Measurements from ENCODE around the gene SLC12A8. TPM values are rescaled to one million over a fixed set of nuclear protein-coding genes. Genes with fewer than 3 reads are reported as not detected.

The SLC12A8 gene
- total and polyA plus RNA-seq, 2 of the 13 experiments (the other 11 are each of a cell fraction or from before 2014, with no cell fraction given), result 0.44 to 0.71 TPM

DNA sequence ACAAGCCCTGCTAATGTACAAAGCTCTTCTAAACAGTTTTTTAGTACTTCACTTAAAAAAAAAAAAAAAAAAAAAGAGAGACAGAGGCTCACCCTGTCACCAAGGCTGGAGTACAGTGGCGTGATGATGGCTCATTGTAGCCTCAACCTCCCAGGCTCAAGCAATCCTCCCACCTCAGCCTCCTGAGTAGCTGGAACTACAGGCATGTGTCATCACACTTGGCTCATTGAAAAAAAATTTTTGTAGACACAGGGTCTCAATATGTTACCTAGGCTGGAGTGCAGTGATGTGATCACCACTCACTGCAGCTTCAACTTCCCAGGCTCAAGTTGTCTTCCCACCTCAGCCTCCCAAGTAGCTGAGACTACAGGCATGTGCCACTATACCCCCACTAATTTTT, 109.1 kb downstream of the SLC12A8 start:
- ATAC-seq (no peak), FAIRE-seq (no peak), DNase-seq (ENCODE audit: low spot score) (no peak)
- Histone ChIP-seq H3K9me3 (ENCODE audit: low read length) (no peaks in the 10 kb centered on the region), H3K9ac (ENCODE audit: insufficient read depth, low read depth, low read length) (no peak overlapping the region), H3K4me2 (ENCODE audit: low read depth, low read length) (no peak overlapping the region), H2AFZ (ENCODE audit: low read length) (no peak overlapping the region), H4K20me1 (ENCODE audit: insufficient read depth, low read length) (no peaks in the 10 kb centered on the region), H3K27ac (ENCODE audit: extremely low read length, insufficient read depth, low read length) (no peak overlapping the region), H3K36me3 (replicated peaks in 1 of 2; ENCODE audit: control insufficient read depth in 1 of 2, insufficient read depth in 2 of 2, low read length in 2 of 2) (no peaks in the 10 kb centered on the region), H3K79me2 (ENCODE audit: insufficient read depth, low read length) (no peaks in the 10 kb centered on the region), H3K4me1 (ENCODE audit: insufficient read depth, low read length) (no peaks in the 10 kb centered on the region), H3K27me3 (ENCODE audit: control insufficient read depth in 1 of 2, insufficient read depth in 2 of 2, low read length in 2 of 2) (no peaks in the 10 kb centered on the region), H3K4me3 (replicated peaks in 1 of 3; ENCODE audit: insufficient read depth in 1 of 3, low read depth in 2 of 3, low read length in 3 of 3) (no peak overlapping the region)
- in situ Hi-C loops (cut with HindIII; ENCODE audit: extremely low pct_ligation_motif_present, low pct_unique_long_range_greater_than_20kb) (no loop called here), intact Hi-C loops (cut with micrococcal nuclease; ENCODE audit: unreplicated experiment) (no loop called here)
- ChIA-PET POLR2A (no interaction called here), CTCF (ENCODE audit: low intra/inter-chr PET ratio, low total read pairs) (no interaction called here)
- TF ChIP-seq ERF (CRISPR knock-in tag; IDR thresholded peaks at IDR 0.05), result no peak
- no peak for TF ChIP-seq ZNF543 (CRISPR knock-in tag; IDR thresholded peaks at IDR 0.05)
- no peak for TF ChIP-seq TMF1 (CRISPR knock-in tag; IDR thresholded peaks at IDR 0.05; ENCODE audit: low read depth)
- TF ChIP-seq ZNF777 (CRISPR knock-in tag; IDR thresholded peaks at IDR 0.05), result no peak
- TF ChIP-seq, protein P1, sequence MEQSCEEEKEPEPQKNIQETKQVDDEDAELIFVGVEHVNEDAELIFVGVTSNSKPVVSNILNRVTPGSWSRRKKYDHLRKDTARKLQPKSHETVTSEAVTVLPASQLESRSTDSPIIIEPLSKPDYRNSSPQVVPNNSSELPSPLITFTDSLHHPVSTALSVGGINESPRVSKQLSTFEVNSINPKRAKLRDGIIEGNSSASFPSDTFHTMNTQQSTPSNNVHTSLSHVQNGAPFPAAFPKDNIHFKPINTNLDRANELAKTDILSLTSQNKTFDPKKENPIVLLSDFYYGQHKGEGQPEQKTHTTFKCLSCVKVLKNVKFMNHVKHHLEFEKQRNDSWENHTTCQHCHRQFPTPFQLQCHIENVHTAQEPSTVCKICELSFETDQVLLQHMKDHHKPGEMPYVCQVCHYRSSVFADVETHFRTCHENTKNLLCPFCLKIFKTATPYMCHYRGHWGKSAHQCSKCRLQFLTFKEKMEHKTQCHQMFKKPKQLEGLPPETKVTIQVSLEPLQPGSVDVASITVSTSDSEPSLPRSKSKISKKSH (CRISPR knock-in tag; IDR thresholded peaks at IDR 0.05; ENCODE audit: borderline replicate concordance), result no peak
- TF ChIP-seq YEATS4 (CRISPR knock-in tag; IDR thresholded peaks at IDR 0.05; ENCODE audit: borderline replicate concordance), result no peak
- no peak for TF ChIP-seq NFIB (CRISPR knock-in tag; IDR thresholded peaks at IDR 0.05; ENCODE audit: borderline replicate concordance)
- TF ChIP-seq FOXK2 (IDR thresholded peaks at IDR 0.05), result no peak
- no peak for TF ChIP-seq ZZZ3 (CRISPR knock-in tag; IDR thresholded peaks at IDR 0.05; ENCODE audit: borderline replicate concordance)
- TF ChIP-seq ZNF224 (CRISPR knock-in tag; IDR thresholded peaks at IDR 0.05), result no peak
- TF ChIP-seq MAFK (conservative IDR thresholded peaks at IDR 0.05 in 1 of 2, IDR thresholded peaks at IDR 0.05 in 1 of 2; ENCODE audit: low read length in 2 of 2), result no peak
- no peak for TF ChIP-seq SP2 (CRISPR knock-in tag; IDR thresholded peaks at IDR 0.05)
- TF ChIP-seq KDM6A (CRISPR knock-in tag; IDR thresholded peaks at IDR 0.05; ENCODE audit: low read depth), result no peak
- TF ChIP-seq NFKB2 (CRISPR knock-in tag; IDR thresholded peaks at IDR 0.05; ENCODE audit: borderline replicate concordance), result no peak
- no peak for TF ChIP-seq ZNF10 (CRISPR knock-in tag; IDR thresholded peaks at IDR 0.05; ENCODE audit: borderline replicate concordance, low read depth)
- no peak for TF ChIP-seq POLR2G (IDR thresholded peaks at IDR 0.05; ENCODE audit: low read depth, low read length)
- TF ChIP-seq TEF (CRISPR knock-in tag; IDR thresholded peaks at IDR 0.05), result no peak
- no peak for TF ChIP-seq FOXK1 (CRISPR knock-in tag; IDR thresholded peaks at IDR 0.05; ENCODE audit: borderline replicate concordance, low read depth)
- WGBS (ENCODE audit: low lambda C conversion rate), result 0% methylated on average over 1 of the region's 1 CpG
- BruUV-seq (replicated peaks), result no TSS peak

Measured in HepG2 (cell line).